K562 (cell line): ENCODE results near the gene NDFIP1.

Experiments used
- ZC3H11A ChIP-seq: IDR thresholded peaks from 2 replicates; pipeline ENCODE4 v1.6.1; 2012; ENCODE audit warnings: low read depth, low read length, improper control_type of control experiment
- TF ChIP-seq, protein P1 (sequence below), 3 experiments: IDR thresholded peaks in 2 of 3; conservative IDR thresholded peaks in 1 of 3; 2 replicates each; pipeline ENCODE4 v1.5.1; 2011 to 2012; ENCODE audit warnings: low read length in 3 of 3, mild to moderate bottlenecking in 3 of 3, control low read depth in 2 of 3, improper control_type of control experiment in 1 of 3, inconsistent platforms in 1 of 3, low read depth in 1 of 3, mixed read lengths in 1 of 3, moderate library complexity in 1 of 3; ENCODE audit not compliant: insufficient read depth in 2 of 3

DNA sequence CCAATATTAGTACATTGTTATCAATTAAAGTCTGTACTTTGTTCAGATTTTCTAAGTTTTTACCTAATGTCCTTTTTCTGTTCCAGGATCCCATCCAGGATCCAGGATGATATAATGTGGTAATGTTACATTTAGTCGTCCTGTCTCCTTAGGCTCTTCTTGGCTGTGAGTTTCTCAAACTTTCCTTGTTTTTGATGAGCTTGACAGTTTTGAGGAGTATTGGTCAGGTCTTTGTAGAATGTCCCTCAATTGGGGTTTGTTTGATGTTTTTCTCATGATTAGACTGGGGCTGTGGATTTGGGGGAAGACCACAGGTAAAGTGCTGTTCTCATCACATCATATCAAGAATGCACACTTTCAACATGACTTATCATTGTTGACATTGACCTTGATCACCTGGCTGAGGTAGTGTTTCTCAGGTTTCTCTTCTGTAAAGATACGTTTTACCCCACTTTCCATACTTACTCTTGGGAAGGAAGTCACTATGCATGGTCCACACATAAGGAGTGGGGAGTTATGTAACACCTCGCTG is 9.6 kb downstream of the NDFIP1 start:
- TF ChIP-seq, protein P1, sequence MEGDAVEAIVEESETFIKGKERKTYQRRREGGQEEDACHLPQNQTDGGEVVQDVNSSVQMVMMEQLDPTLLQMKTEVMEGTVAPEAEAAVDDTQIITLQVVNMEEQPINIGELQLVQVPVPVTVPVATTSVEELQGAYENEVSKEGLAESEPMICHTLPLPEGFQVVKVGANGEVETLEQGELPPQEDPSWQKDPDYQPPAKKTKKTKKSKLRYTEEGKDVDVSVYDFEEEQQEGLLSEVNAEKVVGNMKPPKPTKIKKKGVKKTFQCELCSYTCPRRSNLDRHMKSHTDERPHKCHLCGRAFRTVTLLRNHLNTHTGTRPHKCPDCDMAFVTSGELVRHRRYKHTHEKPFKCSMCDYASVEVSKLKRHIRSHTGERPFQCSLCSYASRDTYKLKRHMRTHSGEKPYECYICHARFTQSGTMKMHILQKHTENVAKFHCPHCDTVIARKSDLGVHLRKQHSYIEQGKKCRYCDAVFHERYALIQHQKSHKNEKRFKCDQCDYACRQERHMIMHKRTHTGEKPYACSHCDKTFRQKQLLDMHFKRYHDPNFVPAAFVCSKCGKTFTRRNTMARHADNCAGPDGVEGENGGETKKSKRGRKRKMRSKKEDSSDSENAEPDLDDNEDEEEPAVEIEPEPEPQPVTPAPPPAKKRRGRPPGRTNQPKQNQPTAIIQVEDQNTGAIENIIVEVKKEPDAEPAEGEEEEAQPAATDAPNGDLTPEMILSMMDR (IDR thresholded peaks at IDR 0.05 in 2 of 3, conservative IDR thresholded peaks at IDR 0.05 in 1 of 3; ENCODE audit: insufficient read depth in 2 of 3, low read depth in 1 of 3, low read length in 3 of 3): no peak
- no peak for TF ChIP-seq ZC3H11A
